ENCODE measurements around the gene RFWD3.

- TF ChIP-seq, protein P1, sequence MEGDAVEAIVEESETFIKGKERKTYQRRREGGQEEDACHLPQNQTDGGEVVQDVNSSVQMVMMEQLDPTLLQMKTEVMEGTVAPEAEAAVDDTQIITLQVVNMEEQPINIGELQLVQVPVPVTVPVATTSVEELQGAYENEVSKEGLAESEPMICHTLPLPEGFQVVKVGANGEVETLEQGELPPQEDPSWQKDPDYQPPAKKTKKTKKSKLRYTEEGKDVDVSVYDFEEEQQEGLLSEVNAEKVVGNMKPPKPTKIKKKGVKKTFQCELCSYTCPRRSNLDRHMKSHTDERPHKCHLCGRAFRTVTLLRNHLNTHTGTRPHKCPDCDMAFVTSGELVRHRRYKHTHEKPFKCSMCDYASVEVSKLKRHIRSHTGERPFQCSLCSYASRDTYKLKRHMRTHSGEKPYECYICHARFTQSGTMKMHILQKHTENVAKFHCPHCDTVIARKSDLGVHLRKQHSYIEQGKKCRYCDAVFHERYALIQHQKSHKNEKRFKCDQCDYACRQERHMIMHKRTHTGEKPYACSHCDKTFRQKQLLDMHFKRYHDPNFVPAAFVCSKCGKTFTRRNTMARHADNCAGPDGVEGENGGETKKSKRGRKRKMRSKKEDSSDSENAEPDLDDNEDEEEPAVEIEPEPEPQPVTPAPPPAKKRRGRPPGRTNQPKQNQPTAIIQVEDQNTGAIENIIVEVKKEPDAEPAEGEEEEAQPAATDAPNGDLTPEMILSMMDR (tag by site-specific recombination; IDR thresholded peaks at IDR 0.05), result no peak
- TF ChIP-seq ZNF184 (tag by site-specific recombination; IDR thresholded peaks at IDR 0.05), result no peak
- TF ChIP-seq ZNF670 (tag by site-specific recombination; IDR thresholded peaks at IDR 0.05; ENCODE audit: low read depth), result no peak
- TF ChIP-seq, protein P2, sequence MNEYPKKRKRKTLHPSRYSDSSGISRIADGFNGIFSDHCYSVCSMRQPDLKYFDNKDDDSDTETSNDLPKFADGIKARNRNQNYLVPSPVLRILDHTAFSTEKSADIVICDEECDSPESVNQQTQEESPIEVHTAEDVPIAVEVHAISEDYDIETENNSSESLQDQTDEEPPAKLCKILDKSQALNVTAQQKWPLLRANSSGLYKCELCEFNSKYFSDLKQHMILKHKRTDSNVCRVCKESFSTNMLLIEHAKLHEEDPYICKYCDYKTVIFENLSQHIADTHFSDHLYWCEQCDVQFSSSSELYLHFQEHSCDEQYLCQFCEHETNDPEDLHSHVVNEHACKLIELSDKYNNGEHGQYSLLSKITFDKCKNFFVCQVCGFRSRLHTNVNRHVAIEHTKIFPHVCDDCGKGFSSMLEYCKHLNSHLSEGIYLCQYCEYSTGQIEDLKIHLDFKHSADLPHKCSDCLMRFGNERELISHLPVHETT (tag by site-specific recombination; IDR thresholded peaks at IDR 0.05), result no peak
- no peak for TF ChIP-seq ZNF121 (tag by site-specific recombination; IDR thresholded peaks at IDR 0.05)
- TF ChIP-seq, protein P3, sequence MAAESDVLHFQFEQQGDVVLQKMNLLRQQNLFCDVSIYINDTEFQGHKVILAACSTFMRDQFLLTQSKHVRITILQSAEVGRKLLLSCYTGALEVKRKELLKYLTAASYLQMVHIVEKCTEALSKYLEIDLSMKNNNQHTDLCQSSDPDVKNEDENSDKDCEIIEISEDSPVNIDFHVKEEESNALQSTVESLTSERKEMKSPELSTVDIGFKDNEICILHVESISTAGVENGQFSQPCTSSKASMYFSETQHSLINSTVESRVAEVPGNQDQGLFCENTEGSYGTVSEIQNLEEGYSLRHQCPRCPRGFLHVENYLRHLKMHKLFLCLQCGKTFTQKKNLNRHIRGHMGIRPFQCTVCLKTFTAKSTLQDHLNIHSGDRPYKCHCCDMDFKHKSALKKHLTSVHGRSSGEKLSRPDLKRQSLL (tag by site-specific recombination; IDR thresholded peaks at IDR 0.05), result no peak
- TF ChIP-seq ZNF174 (tag by site-specific recombination; IDR thresholded peaks at IDR 0.05), result no peak
- no peak for TF ChIP-seq ZNF214 (tag by site-specific recombination; IDR thresholded peaks at IDR 0.05; ENCODE audit: borderline replicate concordance)
Measured at GRCh38 chr16:74592847-74593246, 73.8 kb downstream of the RFWD3 start.

Measured in HEK293 (cell line).